CD4-positive, alpha-beta memory T cell (primary cell): ENCODE data around the gene MAP3K3. TPM values are rescaled to one million over a fixed set of nuclear protein-coding genes. Genes with fewer than 3 reads are reported as not detected.

Experiments used
- CTCF ChIA-PET: fragments of 350-600 bp; sonication (Branson Sonifier 250); formaldehyde crosslinking; loops from one replicate; lab custom pipeline; 2021; ENCODE audit warnings: inconsistent platforms; ENCODE audit not compliant: partially characterized antibody; lab: Charles Lee
- POLR2A ChIA-PET: fragments of 350-600 bp; sonication (Branson Sonifier 250); formaldehyde crosslinking; loops from one replicate; lab custom pipeline; 2021; ENCODE audit not compliant: partially characterized antibody; lab: Charles Lee
- DNase-seq, 5 donors: peaks; one replicate each; pipeline versions ENCODE4 v3.0.0 to v3.0.0-alpha.2; 2020 to 2022; ENCODE audit warnings: mixed read lengths in 1 of 5
- H3K27ac ChIP-seq: one replicate; pipeline ENCODE4 v1.7.0; 2013; ENCODE audit warnings: low read depth, low read length
- H3K27me3 ChIP-seq: 2 replicates; pipeline ENCODE4 v1.7.0; 2013; ENCODE audit warnings: mild to moderate bottlenecking, low read length, moderate library complexity; ENCODE audit not compliant: insufficient read depth
- H3K36me3 ChIP-seq: 2 replicates; pipeline ENCODE4 v1.7.0; 2013; ENCODE audit warnings: mild to moderate bottlenecking, low read length, moderate library complexity; ENCODE audit not compliant: insufficient read depth
- H3K4me1 ChIP-seq: 2 replicates; pipeline ENCODE4 v1.7.0; 2013; ENCODE audit warnings: mild to moderate bottlenecking, low read length, moderate library complexity; ENCODE audit not compliant: insufficient read depth
- H3K4me3 ChIP-seq, 2 donors: one replicate each; pipeline ENCODE4 v1.7.0; 2013; ENCODE audit warnings: low read length in 2 of 2, mild to moderate bottlenecking in 1 of 2
- H3K9me3 ChIP-seq, 2 donors: one replicate each; pipeline ENCODE4 v1.7.0; 2013; ENCODE audit warnings: low read length in 2 of 2, control low read depth in 1 of 2; ENCODE audit not compliant: control insufficient read depth in 1 of 2
- H3K27ac Mint-ChIP-seq, 7 donors: one replicate each; pipeline ENCODE4 v1.8.0; 2020 to 2021; ENCODE audit warnings: mixed read lengths in 7 of 7, mild to moderate bottlenecking in 6 of 7, inconsistent platforms in 3 of 7, moderate library complexity in 3 of 7
- H3K27me3 Mint-ChIP-seq, 2 donors: one replicate each; pipeline ENCODE4 v1.8.0; 2020 to 2021; ENCODE audit warnings: mixed read lengths in 2 of 2
- H3K36me3 Mint-ChIP-seq, 2 donors: one replicate each; pipeline ENCODE4 v1.8.0; 2020 to 2021; ENCODE audit warnings: mixed read lengths in 2 of 2, inconsistent platforms in 1 of 2, mild to moderate bottlenecking in 1 of 2
- H3K4me1 Mint-ChIP-seq, 4 donors: one replicate each; pipeline ENCODE4 v1.8.0; 2020 to 2021; ENCODE audit warnings: mixed read lengths in 4 of 4, mild to moderate bottlenecking in 1 of 4
- H3K4me3 Mint-ChIP-seq, 8 donors: one replicate each; pipeline ENCODE4 v1.8.0; 2020 to 2021; ENCODE audit warnings: mixed read lengths in 8 of 8, mild to moderate bottlenecking in 7 of 8, moderate library complexity in 6 of 8, inconsistent platforms in 3 of 8
- H3K9me3 Mint-ChIP-seq, 8 donors: one replicate each; pipeline ENCODE4 v1.8.0; 2020 to 2021; ENCODE audit warnings: mixed read lengths in 8 of 8, mild to moderate bottlenecking in 5 of 8, inconsistent platforms in 3 of 8, moderate library complexity in 1 of 8
- intact Hi-C: fragments of 100-400 bp; cut with micrococcal nuclease; formaldehyde crosslinking; loops from one replicate; pipeline ENCODE4 v1.15.1; 2023
- polyA plus RNA-seq, 2 donors: library from polyadenylated mRNA; unstranded; fragments of 300-500 nt; fragmentation: Illumina TruSeq; gene quantifications; one replicate each; pipeline ENCODE4 v1.2.3, GENCODE V29; 2021
- total RNA-seq, 2 experiments: library from RNA; stranded (reverse); gene quantifications; one replicate each; pipeline ENCODE4 v1.2.3, GENCODE V29; 2021

Gene MAP3K3
- total and polyA plus RNA-seq, 4 experiments from 2014 or later, result 29.5 to 98.8 (median 74.7) TPM

DNA sequence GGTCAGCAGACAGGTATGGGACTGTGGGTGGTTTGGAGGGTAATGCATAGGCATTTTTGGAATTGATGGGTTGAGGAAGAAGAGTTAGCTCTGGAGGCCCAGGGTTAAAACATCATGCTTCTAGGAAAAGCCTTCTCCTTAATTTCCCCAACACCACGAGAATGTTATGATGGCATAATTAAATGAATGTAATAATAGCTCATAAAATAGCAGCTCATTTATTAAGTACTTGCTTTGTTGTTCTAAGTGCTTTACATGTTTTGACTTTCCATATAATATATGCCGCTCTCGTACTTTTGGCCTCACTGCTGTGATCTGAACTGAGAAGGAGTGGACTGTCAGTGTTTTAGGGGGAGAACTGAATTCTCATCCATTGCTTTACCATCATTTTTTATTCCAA lies 63.4 kb downstream of the MAP3K3 start:
- Histone ChIP-seq H3K36me3 (peaks cover 64% of the 10 kb centered on the region), H3K9me3 (no peaks in the 10 kb centered on the region), H3K4me3 (no peak overlapping the region), H3K4me1 (no peaks in the 10 kb centered on the region), H3K27ac (no peak overlapping the region), H3K27me3 (no peaks in the 10 kb centered on the region)
- ChIA-PET CTCF (interaction anchor here (0.6 to 1.0 kb wide), 2 partner anchors 24 to 25 kb away, joined by 3 read pairs; no protein-coding TSS in a partner anchor), POLR2A (interaction anchor here (1.0 to 23.0 kb wide), 3 partner anchors 11 to 88 kb away, joined by 3 to 1362 read pairs (median 55); partner anchors contain the start of genes CCDC47 and DDX42)
- Mint-ChIP-seq H3K4me3 (no peak overlapping the region), H3K27me3 (no peaks in the 10 kb centered on the region), H3K4me1 (peaks cover 0 to 4% (median 0%) of the 10 kb centered on the region in 4 donors), H3K27ac (peak overlapping the region in 4 of 7 donors; percentile 29 to 80 (median 44)), H3K9me3 (no peaks in the 10 kb centered on the region), H3K36me3 (peaks cover 41 to 76% of the 10 kb centered on the region in 2 donors)
- no peak for DNase-seq
- intact Hi-C loops, result no loop called here

DNA sequence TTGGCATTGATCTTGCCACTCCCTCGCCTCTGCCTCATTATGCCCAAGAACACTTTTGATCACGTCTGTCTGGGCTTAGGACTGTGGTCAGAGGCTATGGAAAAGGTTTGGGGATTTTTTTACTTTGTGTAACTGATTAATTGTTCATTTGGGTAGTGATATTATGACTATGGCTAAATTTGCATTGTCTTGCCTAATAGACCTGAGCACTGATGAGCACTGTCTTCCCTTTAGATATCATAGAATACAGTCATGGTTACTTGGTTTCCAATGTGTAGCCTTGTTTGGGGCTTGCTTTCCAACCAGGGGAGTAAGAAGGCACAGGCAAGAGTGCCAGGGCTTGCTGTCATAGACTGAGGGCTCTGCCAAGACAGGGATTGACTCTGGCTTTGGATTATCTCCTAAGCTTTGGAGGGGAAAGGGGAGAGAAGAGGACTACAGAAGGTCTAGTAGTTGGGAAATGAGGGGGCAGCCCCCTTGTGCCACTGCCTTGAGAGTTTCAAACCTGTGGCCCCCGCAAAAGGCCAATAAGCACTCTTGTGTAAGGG lies 64.0 kb downstream of the MAP3K3 start:
- ChIA-PET CTCF (interaction anchor here (1.0 to 2.7 kb wide), 3 partner anchors 10 to 24 kb away, joined by 3 to 18 read pairs (median 3); no protein-coding TSS in a partner anchor), POLR2A (interaction anchor here (1.0 to 23.0 kb wide), 3 partner anchors 10 to 87 kb away, joined by 3 to 1362 read pairs (median 55); partner anchors contain the start of genes CCDC47 and DDX42)
- no peak for DNase-seq
- no peaks in the 10 kb centered on the region for H3K9me3 Mint-ChIP-seq
- H3K4me1 Mint-ChIP-seq, result no peaks in the 10 kb centered on the region
- Histone ChIP-seq H3K9me3 (no peaks in the 10 kb centered on the region), H3K36me3 (peaks cover 71% of the 10 kb centered on the region), H3K27me3 (no peaks in the 10 kb centered on the region), H3K27ac (no peak overlapping the region), H3K4me3 (no peak overlapping the region), H3K4me1 (no peaks in the 10 kb centered on the region)
- H3K27me3 Mint-ChIP-seq, result no peaks in the 10 kb centered on the region
- intact Hi-C loops, result no loop called here
- H3K27ac Mint-ChIP-seq, result peak overlapping the region in 6 of 7 donors; percentile 13 to 82 (median 66)
- H3K4me3 Mint-ChIP-seq, result no peak overlapping the region
- peaks cover 45 to 76% of the 10 kb centered on the region in 2 donors for H3K36me3 Mint-ChIP-seq

DNA sequence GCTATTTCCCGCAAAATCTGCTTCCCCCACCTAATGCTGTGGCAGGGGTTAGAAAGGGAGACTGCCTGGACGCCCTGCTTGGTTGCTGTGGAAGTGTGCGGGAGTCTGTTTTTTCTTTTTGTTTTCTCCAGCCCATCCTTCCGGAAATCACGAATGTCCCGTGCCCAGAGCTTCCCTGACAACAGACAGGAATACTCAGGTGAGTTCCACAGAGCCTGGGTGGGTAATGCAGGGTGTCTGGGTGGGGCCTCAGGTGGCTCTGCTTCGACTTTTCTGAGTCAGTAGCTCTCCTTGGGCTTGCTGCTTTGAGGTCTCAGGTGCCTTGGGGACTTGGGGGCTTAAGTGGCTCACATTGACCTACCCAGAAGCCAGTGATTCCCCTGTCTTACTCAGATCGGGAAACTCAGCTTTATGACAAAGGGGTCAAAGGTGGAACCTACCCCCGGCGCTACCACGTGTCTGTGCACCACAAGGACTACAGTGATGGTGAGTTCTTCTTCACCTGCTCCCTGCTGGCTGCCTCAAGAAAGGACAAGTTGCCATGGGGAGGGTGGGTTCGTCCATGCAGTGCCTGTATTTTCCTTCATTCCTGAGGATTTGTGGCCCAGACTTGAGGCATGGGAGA lies 66.3 kb downstream of the MAP3K3 start:
- H3K4me1 Mint-ChIP-seq, result peaks cover 1 to 11% (median 7%) of the 10 kb centered on the region in 4 donors
- peaks cover 66% of the 10 kb centered on the region for H3K36me3 ChIP-seq
- no peak overlapping the region for H3K4me3 ChIP-seq
- peaks cover 40 to 76% of the 10 kb centered on the region in 2 donors for H3K36me3 Mint-ChIP-seq
- H3K27me3 ChIP-seq, result no peaks in the 10 kb centered on the region
- H3K4me1 ChIP-seq, result no peaks in the 10 kb centered on the region
- H3K27ac Mint-ChIP-seq, result peak overlapping the region in 2 of 7 donors; percentile 25 to 55
- ChIA-PET POLR2A (interaction anchor here (1.0 to 23.0 kb wide), 3 partner anchors 8 to 67 kb away, joined by 3 to 1362 read pairs (median 55); partner anchors contain the start of gene MAP3K3), CTCF (interaction anchor here (1.1 to 2.7 kb wide), 2 partner anchors 22 to 31 kb away, joined by 3 to 18 read pairs; no protein-coding TSS in a partner anchor)
- no peak overlapping the region for H3K27ac ChIP-seq
- H3K27me3 Mint-ChIP-seq, result no peaks in the 10 kb centered on the region
- no peaks in the 10 kb centered on the region for H3K9me3 Mint-ChIP-seq
- no peak overlapping the region for H3K4me3 Mint-ChIP-seq
- intact Hi-C loops, result no loop called here
- no peaks in the 10 kb centered on the region for H3K9me3 ChIP-seq
- DNase-seq, result no peak

DNA sequence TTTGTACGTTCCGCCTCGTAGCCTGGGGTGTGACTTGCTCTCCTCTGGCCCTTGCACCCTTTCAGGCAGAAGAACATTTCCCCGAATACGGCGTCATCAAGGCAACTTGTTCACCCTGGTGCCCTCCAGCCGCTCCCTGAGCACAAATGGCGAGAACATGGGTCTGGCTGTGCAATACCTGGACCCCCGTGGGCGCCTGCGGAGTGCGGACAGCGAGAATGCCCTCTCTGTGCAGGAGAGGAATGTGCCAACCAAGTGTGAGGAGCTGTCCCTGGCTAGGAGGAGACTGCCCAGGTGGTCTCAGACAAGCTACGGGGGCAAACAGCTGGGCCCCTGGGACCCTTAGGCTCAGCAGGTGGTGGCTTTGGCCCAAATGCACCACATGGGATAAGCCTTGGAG lies 67.3 kb downstream of the MAP3K3 start:
- Histone ChIP-seq H3K36me3 (peaks cover 66% of the 10 kb centered on the region), H3K4me3 (no peak overlapping the region), H3K27me3 (no peaks in the 10 kb centered on the region), H3K9me3 (no peaks in the 10 kb centered on the region), H3K4me1 (peaks cover 9% of the 10 kb centered on the region), H3K27ac (no peak overlapping the region)
- CTCF ChIA-PET, result interaction anchor here (1.4 kb wide), 1 partner anchor 21 kb away, joined by 7 read pairs; no protein-coding TSS in a partner anchor
- Mint-ChIP-seq H3K27me3 (no peaks in the 10 kb centered on the region), H3K36me3 (peaks cover 36 to 76% of the 10 kb centered on the region in 2 donors), H3K27ac (peak overlapping the region in 4 of 7 donors; percentile 17 to 56 (median 30)), H3K9me3 (no peaks in the 10 kb centered on the region), H3K4me3 (no peak overlapping the region), H3K4me1 (peaks cover 4 to 20% (median 13%) of the 10 kb centered on the region in 4 donors)
- intact Hi-C loops, result no loop called here
- DNase-seq, result no peak
- POLR2A ChIA-PET, result interaction anchor here (5.0 to 23.0 kb wide), 2 partner anchors 7 to 21 kb away, joined by 55 to 1362 read pairs; no protein-coding TSS in a partner anchor

DNA sequence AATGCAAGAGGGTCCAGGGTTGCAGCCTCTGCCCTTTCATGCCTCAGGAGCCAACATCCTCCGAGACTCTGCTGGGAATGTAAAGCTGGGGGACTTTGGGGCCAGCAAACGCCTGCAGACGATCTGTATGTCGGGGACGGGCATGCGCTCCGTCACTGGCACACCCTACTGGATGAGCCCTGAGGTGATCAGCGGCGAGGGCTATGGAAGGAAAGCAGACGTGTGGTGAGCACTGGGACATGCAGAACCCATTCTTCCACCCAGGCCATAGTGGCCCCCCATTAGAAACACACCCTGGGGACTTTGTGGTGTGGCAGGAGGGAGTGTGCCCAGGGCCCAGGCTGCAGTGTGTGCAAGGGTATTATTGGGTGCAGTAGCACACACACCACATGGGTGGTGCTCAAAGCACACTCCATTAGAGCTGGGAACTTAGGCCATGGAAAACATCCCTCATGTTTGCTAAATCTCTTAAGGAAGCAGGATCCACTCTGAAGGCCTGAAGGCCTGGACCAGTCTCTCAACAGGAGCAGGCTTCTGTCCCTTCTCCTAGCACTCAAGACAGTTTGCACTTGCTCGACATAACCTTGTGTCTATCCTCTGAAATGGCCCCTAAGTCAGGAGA lies 70.1 kb downstream of the MAP3K3 start:
- Mint-ChIP-seq H3K9me3 (peaks cover 0 to 6% (median 0%) of the 10 kb centered on the region in 8 donors), H3K27ac (peak overlapping the region; percentile 39 to 98 (median 70)), H3K4me3 (no peak overlapping the region), H3K36me3 (peaks cover 38 to 85% of the 10 kb centered on the region in 2 donors), H3K27me3 (no peaks in the 10 kb centered on the region), H3K4me1 (peaks cover 18 to 48% (median 38%) of the 10 kb centered on the region in 4 donors)
- peaks cover 56% of the 10 kb centered on the region for H3K36me3 ChIP-seq
- no peak overlapping the region for H3K4me3 ChIP-seq
- intact Hi-C loops, result loop anchor here (10.0 kb wide), 1 partner anchor 268 kb away; no protein-coding TSS in a partner anchor
- no peak overlapping the region for H3K27ac ChIP-seq
- H3K4me1 ChIP-seq, result peaks cover 37% of the 10 kb centered on the region
- no peak for DNase-seq
- H3K27me3 ChIP-seq, result no peaks in the 10 kb centered on the region
- ChIA-PET CTCF (interaction anchor here (0.5 to 8.3 kb wide), 4 partner anchors 10 to 267 kb away, joined by 3 to 315 read pairs (median 4); no protein-coding TSS in a partner anchor), POLR2A (interaction anchor here (1.0 to 23.0 kb wide), 6 partner anchors 14 to 151 kb away, joined by 3 to 1362 read pairs (median 148); partner anchors contain the start of genes CCDC47, DDX42 and STRADA)
- H3K9me3 ChIP-seq, result no peaks in the 10 kb centered on the region

DNA sequence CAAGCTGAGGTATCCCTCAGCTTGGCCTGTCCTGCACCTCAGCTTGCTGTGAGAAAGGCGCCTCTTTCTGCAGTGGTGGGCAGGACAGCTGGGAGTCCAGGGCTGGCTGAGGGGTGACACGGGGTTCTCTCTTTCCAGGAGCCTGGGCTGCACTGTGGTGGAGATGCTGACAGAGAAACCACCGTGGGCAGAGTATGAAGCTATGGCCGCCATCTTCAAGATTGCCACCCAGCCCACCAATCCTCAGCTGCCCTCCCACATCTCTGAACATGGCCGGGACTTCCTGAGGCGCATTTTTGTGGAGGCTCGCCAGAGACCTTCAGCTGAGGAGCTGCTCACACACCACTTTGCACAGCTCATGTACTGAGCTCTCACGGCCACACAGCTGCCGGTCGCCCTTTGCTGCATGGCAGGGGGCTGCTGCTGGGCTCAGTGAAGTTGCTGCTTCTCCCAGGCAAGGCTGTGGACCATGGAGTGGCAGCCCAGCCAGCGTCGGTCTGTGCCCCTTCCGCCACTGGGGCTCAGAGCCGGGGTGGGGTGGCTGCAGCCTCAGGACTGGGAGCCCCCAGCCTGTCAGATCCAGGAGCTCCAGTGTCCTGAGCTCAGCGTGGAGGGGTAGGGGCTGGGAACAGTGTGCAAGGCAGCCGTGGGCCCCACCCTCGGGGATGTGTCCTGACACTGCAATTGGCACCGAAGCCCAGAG lies 71.3 kb downstream of the MAP3K3 start:
- Histone ChIP-seq H3K27me3 (no peaks in the 10 kb centered on the region), H3K4me1 (peaks cover 45% of the 10 kb centered on the region), H3K9me3 (no peaks in the 10 kb centered on the region), H3K27ac (no peak overlapping the region), H3K36me3 (peaks cover 59% of the 10 kb centered on the region), H3K4me3 (no peak overlapping the region)
- intact Hi-C loops, result loop anchor here (10.0 kb wide), 1 partner anchor 269 kb away; no protein-coding TSS in a partner anchor
- DNase-seq, result no peak
- ChIA-PET POLR2A (interaction anchor here (1.0 to 23.0 kb wide), 21 partner anchors 15 to 453 kb away, joined by 3 to 1362 read pairs (median 9); partner anchors contain the start of genes CCDC47, CYB561, DDX42 and FTSJ3), CTCF (interaction anchor here (0.8 to 8.3 kb wide), 3 partner anchors 9 to 71 kb away, joined by 3 to 315 read pairs (median 3); no protein-coding TSS in a partner anchor)
- H3K36me3 Mint-ChIP-seq, result peaks cover 45 to 88% of the 10 kb centered on the region in 2 donors
- no peaks in the 10 kb centered on the region for H3K27me3 Mint-ChIP-seq
- peaks cover 20 to 57% (median 42%) of the 10 kb centered on the region in 4 donors for H3K4me1 Mint-ChIP-seq
- peak overlapping the region; percentile 42 to 98 (median 83) for H3K27ac Mint-ChIP-seq
- peaks cover 0 to 6% (median 0%) of the 10 kb centered on the region in 8 donors for H3K9me3 Mint-ChIP-seq
- peak overlapping the region in 3 of 8 donors; percentile 4 to 21 (median 17) for H3K4me3 Mint-ChIP-seq
